Stimulated activated CD4-positive, alpha-beta T cell treated with anti-CD3 and anti-CD28 coated beads, TNF-alpha, amount 100 ng/mL, for 24 hours (primary cell): ENCODE results near the gene ITPRID2.

ENCODE experiments used
- DNase-seq, 3 experiments: peaks; one replicate each; pipeline ENCODE4 v3.0.0-alpha.2; 2020; ENCODE audit warnings: low read depth in 3 of 3

ITPRID2 gene

DNA sequence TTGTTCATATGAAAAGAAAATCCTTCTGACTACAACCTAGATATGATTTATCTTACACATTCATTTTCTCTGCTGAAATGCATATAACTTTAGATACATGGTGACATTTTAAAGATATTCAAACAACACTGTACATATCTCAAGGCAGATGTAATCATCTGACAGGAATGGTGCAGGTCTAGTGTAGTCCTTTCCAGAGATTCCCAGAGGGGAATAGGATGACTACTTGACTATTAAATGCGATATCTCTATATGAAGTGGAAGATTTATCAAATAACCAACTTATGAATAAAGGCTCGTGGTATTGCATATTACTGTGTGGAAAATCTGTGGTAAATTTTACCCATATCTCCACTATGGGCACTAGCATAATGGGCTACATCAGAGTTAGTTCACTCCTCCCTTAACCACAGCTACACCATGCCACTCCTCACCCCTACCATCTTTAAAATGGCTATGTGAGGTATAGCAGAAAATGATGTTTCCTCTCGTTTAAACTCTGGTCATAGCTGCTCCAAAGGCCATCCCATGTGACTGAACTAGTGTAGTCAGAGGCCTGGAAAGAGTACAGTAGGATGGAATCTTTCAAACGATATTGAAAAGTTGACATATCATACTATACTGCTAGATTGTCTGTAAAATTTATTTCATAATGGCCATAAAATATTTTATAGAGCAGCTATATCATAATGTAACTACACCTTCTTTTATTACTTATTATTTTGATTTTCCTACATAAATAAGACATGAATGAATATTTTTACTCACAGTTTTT is 9.1 kb upstream of the ITPRID2 start:
- DNase-seq: no peak

DNA sequence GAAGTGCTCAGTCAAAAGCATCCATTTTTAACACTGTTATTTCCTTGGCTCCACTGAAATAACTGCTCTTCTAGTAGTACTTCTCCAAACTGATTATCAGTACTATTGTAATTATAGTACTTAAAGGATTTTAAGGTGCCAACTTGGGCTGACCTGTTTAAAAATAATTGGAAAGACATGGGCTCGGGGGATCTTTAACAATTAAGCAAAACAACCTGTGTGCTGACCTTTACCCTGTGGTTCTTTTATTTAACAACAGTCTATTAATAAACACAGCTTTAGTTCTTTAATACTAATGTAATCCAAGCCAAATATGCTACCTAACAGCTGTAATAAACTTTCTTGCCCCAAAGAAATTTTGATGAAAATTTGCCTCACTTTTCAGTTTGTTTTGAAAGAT is 6.9 kb upstream of the ITPRID2 start:
- no peak for DNase-seq

DNA sequence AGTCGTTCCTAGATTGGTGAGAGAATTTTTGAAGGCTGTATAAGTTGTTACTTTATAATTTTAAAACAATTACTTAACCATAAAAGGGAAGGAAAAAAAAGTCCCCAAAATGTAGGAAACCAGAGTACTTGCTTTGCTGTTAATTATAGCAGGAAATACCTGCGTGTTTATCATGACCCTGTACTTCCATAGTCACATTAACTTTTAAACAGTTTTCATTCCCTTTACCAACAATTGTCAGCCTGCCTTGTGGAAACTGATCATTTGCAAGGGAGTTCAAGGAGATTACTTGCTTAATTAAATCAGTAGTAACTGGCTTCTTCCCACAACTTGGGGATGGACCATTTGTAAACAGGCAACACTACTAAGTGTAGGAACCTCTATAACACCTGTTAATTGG is 6.4 kb upstream of the ITPRID2 start:
- DNase-seq: no peak

DNA sequence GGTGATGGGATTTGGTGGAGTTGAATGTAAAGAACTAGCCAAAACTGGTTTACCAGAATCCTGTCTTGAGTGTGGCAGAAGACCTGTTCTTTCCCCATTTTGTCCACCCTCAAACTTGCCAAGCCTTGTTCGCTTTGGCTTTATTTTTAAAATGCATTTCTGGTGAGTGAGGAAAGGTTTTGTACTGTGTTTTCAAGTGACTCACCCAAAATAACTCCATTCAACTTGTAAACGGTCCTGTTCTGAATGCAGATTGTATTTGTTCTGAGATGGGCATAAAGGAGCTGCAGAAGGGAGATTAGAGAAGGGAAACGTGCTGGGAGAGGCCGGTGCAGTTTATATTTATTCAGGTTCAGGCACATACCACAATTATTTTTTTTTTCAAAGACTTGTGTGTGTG is 5.3 kb upstream of the ITPRID2 start:
- DNase-seq: no peak

DNA sequence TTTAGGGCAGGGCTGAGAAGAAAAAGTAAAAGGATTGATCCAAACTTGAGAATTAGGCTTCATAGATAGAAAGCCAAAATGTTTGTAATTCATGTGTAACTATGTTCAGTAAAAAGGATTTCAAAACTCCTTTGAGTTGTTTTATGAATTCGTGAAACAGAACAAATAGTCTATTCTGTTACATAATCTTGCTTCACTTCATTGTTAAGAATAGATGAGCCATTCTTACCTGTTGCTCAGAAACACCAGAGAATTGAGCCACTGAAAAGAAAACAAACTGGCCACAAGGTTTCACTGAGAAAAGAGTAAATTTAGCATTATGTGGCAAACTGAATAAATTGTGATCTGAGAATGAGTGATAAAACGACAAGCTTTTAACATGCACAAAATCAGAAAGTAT is 4.5 kb upstream of the ITPRID2 start:
- no peak for DNase-seq

DNA sequence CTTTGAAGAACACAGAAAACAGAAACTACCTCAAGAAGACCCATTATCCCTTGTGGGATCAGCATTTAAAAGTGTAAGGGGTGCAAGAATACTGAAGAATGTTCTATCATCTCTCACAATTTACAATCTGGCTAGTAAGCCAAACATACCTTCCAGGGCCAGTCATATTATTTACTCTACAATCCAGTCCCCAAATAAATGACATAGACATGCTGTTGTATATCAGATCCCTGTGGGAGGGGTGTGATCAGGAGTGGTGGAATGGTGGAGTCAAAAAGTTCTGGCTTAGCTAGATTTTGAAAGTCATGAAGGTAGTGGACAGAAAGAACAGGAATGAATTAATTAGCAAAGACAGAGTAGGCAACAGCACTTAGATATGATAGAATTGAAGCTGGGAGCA is 1.8 kb upstream of the ITPRID2 start:
- DNase-seq: no peak

DNA sequence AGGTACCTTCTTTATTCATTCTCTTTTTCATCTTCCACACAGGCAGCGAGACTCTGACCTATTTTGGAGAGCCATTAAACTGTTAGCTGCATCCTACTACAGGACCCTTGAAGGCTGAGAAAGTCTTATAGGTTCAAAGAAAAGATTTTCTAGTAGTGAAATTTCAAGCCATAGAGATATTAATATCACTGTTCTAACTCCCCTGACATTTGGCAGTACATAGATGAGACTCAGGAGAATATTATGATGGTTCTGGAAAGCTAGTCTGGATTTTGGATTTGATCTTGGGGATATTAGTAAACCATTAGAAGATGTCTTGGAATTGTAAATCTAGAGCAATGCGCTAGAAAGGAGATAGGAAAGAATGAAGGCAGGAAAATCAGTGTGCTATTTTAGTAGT is 1.3 kb upstream of the ITPRID2 start:
- DNase-seq: no peak

DNA sequence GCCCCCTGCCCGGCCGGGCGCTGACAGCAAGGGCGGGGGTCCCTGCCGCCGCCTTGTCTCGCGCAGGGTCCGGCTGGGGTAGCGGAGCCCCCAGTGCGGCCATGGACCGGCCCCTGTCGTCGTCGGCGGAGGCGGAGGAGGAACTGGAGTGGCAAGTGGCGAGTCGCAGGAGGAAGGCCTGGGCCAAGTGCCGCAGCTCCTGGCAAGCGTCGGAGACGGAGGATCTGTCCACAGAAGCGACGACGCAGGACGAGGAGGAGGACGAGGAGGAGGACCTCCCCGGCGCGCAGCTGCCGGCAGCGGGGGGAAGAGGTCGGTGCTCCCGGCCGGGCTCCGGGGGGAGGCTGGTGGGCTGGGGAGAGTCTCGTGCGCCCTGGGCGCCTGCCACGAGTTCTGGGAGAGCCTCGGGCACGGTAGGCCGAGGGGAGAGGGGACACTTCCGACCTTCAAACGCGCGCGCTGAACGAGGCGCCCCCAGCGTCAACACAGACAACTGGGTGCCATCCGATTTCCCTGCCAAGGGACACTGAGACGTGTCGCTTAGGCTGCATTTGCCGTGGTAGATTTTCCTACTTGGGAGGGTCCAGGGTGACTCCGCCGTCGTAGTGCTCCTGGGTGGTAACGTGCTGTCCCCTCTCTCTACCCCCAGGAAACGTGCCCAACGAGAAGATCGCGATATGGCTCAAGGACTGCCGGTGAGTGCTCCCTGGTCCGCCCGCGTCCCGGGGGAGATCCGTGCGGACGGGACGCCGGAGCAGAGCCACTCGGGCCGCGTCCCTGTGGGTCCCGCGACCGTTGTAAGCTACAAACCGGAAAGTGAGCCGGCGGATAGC is 652 bp downstream of the ITPRID2 start:
- peak; percentile 20 to 56 (median 24) for DNase-seq

DNA sequence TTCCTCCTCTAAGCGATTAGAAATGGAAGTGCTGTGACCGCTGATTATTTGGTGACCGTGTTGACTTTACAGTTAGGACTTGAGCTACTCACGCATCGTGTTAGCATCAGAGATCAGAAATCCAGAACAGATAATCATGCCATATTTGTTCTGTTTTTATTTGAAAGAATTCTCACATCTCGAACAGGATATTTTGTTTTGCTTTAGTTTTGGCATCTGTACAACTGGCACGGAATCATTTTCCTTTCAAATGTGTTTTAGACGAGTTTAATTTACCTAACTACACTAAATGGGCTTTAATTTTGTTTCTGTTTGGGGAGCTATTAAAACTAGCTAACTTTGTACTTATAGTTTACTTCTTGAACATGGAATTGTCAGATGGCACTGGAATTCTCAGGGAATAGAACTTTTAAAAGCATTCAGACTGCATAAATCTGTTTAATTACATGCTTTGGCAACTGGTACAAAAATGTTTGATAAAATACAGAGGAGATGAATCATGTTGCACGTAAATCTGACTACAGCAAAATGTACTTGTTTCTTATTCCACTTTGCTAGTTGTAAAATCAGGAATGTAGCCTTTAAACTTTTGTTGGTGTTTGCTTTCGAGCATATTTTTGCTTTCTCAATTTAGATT is 1.4 kb downstream of the ITPRID2 start:
- DNase-seq: no peak

DNA sequence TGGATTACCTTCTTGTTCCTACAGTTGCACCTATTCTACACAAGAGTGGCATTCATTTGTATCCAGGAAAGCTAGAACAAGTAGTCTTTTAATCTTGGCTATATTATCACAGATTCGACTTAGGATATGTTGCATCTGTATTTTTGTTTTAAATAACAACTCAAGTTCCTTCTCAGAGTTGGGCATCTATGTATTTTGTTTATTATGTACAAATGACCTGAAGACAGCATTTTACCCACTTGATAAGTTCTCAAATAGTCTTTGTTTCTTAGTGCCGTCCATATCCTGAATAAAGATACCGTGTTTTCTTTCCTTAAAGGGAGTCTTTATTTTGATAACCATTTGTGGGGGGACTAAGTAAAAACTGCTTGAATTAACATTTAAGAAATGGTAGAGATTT is 2.9 kb downstream of the ITPRID2 start:
- DNase-seq: no peak

DNA sequence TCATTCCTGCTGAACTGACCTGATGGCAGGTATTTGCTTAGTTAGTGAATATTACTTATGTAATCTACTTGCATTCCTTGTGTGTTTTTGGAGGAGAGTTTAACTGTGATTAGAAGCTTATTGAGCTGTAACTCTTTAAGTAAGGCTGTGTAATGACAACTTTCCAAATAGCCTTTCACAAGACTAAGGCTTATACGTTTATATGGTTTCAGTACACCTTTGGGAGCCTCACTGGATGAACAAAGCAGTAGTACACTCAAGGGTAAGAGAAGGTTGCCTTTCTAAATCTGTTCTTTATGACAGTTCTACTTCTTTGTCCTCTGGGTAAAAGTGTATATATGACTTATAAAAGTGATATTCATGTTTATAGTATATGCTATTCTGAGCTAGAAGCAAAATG is 4.3 kb downstream of the ITPRID2 start:
- no peak for DNase-seq

DNA sequence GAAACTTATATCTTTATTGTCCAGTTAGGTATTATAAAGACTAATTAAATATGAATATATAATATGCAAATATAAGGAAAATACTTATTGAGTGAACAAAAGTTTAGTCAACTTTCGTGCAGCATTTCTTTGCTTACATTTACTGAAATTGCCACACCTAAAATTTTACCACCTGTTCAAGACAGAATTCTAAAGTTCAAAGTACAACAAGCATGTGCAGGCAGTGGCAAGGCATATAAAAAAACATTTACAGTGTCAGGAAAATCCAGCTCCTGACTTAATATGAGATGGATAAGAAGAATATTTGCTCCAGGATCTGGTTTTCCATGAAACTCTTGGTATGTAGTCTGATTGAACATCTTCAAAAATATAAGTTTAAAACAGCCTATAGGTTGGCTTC is 4.8 kb downstream of the ITPRID2 start:
- DNase-seq: no peak

DNA sequence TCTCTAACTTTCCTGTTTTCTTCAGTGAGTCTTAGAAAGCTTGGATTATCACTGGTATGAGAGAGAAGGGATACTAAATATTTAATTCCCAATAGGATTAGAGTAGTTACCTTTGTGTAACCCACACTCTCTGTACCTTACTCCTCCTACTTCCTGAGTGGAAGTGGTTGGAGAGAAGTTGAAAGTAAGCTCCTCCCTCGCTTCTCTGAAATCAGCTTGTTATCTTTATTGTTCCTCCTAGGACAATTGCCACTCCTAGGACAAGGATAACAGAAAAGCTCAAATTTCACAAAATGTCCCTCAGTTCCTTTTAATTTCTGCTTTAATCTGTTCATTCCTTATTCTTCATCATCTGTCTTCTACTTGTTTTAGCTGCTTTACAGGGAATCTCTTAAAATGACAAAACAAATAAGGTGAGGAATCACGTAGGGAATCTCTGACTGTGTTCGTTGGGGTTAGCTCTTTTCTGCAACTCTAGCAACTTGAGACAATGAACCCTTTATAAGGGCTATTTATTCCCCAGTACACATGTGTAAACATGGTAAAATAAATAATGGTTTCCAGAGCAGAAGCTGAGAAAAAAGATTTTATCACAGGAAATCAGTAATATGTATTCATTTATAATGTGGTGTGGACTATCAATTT is 8.6 kb downstream of the ITPRID2 start:
- no peak for DNase-seq

DNA sequence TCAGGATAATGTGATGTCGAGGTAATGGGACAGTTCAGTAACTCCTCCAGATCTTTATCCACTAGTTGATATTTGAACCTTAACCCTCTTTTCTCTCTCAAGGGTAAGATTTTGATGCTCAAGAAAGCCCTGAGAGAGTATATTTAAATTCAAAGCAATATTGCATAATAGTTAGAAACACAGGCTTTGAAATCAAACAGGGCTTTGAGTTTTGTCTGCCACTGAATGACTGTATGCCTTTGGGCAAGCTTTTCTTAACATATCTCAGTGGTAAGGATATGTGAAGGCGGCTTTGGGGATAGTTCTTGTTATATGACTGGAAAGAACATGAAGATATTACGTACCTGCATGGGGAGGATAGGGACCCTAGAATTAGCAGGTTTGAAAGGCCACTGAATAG is 11.1 kb downstream of the ITPRID2 start:
- no peak for DNase-seq

DNA sequence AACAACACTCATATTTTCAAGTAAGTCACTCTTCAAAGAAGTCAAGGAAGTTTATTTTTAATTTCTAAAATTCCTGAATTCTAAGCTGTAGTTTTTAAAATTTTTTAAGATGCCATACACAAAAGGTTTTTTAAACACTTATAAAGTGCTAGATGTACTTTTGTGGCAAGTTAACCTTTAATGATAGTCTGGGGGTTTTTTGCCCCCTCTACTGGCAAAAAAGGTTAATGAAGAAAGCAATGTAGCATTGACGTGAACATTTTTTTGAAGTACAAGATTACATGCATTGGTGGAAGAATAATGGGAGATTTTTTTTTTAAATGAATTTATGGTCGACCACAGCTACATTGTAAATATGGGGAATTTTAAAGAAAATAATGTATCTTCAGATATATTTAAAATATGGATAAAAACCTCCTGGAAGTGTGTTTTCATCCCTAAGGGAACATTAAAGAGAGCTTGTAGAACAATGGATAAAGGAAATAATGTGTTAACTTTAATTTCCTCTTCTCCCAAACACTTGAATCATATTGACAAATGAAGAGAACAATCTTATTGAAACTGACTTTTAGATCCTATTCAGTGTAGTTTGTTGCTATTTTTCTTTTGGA is 12.6 kb downstream of the ITPRID2 start:
- DNase-seq: no peak

DNA sequence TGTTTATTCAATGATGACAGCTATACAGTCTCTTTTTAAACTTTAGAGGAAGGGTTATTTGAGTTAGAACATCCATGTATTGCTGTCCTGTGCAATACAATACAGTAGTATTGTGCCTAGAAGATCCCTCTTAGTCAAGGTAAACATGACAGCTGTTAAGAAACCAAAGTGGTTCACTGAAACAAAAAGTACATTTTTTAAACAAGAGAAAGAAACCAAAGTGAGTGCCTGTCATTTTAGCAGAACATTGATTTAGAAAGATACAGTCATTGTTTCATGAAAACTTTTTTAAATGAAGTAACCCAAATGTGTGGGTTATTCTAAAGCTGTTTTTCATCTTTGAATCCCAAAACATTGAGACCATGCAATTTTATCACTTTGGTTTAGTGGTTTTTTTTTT is 15.5 kb downstream of the ITPRID2 start:
- no peak for DNase-seq

DNA sequence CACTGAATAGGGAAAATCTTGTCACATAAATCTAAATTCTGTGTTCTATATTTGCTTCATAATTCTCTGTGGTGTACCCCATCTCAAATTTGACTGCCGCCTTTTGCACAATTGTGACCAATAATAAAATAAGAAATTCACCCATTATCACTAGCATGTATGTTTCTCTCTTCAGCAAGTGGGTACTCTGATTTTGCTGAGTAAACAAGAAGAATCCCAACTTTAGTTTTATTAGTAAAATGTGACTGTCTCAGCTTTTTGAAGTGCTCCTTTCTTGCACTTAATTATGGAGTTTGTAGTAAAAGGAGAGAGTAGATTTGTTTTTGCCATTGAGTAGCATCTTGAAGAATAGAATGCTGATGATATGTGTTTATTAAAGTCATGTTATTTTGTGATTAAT is 16.1 kb downstream of the ITPRID2 start:
- no peak for DNase-seq

DNA sequence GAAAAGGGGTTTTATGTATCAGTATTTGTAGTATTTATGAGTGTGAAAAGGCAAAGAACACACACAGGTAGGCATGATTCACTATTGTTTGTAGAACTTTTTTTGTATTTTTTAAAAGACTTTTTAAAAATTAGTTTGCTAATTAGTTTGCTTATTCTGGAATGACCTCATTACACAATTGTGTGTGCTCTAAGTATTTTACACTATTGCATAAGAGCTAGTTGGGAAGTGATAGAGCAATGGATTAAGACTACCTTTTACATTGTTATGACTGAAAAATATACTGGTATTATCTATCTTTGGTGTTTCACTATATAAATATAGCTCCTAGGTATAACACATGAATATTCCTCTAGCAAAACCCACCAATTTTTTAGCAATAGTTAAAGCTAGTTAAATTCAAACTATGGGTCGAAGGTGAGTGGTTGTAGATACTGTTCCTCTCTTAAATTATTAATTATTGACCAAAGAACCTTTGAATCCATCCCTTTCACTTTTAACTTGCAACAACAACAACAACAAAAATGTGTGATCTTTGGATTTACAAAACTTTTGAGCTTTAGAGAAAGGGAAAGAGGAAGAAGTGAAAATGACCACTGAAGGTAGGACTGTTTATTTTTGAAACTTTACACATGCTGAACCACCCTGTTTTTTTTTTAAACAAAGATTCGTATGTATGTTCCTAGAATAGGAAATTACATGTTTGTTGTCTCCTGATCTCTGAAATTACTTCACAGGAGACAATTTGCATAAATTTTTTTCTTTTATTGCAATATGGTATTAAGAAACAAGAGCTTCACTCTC is 18.7 kb downstream of the ITPRID2 start:
- DNase-seq: no peak

DNA sequence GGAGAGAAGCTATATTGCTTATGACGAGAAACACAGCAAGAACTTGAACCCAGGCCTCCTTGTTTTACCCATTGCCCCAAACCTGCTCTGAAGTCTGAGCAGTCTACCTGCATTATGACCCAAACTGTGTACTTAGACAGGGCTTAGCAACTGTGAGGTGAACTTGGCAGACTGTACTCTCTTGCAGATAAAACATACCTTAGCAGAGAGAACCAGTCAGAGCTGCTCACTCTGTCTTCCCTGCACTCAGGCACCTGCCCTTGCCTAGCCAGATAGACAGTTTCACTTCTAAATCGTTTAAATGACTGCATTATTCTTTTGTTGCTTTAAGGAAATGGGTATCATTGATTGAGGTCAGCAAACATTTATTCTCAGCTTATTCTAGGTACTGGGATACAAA is 20.3 kb downstream of the ITPRID2 start:
- DNase-seq: no peak

DNA sequence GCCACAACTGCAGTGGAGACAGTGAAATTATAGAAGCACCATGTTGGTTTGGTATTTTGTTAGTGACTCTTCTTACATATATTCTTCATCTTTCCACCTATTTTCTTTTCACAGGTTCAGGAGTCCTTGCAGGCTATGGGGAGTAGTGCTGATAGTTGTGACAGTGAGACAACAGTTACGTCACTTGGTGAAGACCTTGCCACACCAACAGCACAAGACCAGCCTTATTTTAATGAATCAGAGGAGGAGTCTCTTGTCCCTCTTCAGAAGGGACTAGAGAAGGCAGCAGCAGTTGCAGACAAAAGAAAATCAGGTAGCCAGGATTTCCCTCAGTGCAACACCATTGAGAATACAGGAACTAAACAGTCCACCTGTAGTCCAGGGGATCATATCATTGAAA is 23.6 kb downstream of the ITPRID2 start:
- DNase-seq: no peak
